NCI-H2029 treated with DMSO at 0.1 percent for 48 hours (cell line): ENCODE measurements around the gene RRAGA.
A peak's percentile ranks its signal among the peaks of the same experiment; 100 is the strongest.
"Not testable (repeated sequence)": the region's sequence is repeated elsewhere in the genome, so short reads cannot be mapped to it uniquely, and the experiment has no call there.

Experiments
- DNase-seq: peaks from one replicate; lab custom pipeline; 2025; lab: John Stamatoyannopoulos, UW

Gene RRAGA

GRCh38 chr9:19048966-19049916 is at the start of gene RRAGA:
Gene RRAGA, plus strand, starts transcription at chr9:19049427. Its CDS starts 233 bp downstream, at chr9:19049660.
- peak; percentile 78 for DNase-seq

GRCh38 chr9:19000133-19000532 is 49.1 kb upstream of the RRAGA start:
- no peak for DNase-seq

- DNase-seq = no peak
Measured at GRCh38 chr9:19009391-19009965, 39.7 kb upstream of the RRAGA start.

GRCh38 chr9:19018201-19018600 is 31.0 kb upstream of the RRAGA start:
- no peak for DNase-seq

- DNase-seq = no peak
Measured at GRCh38 chr9:19020886-19021455, 28.3 kb upstream of the RRAGA start.

GRCh38 chr9:19021649-19022048 is 27.6 kb upstream of the RRAGA start:
- DNase-seq = not testable (repeated sequence)

GRCh38 chr9:19022206-19022605 is 27.0 kb upstream of the RRAGA start:
- DNase-seq = no peak

GRCh38 chr9:19023078-19023477 is 26.1 kb upstream of the RRAGA start:
- no peak for DNase-seq

GRCh38 chr9:19026375-19026774 is 22.9 kb upstream of the RRAGA start:
- DNase-seq = no peak

- no peak for DNase-seq
Measured at GRCh38 chr9:19027825-19028224, 21.4 kb upstream of the RRAGA start.

- DNase-seq = peak; percentile 15
Measured at GRCh38 chr9:19028835-19029451, 20.3 kb upstream of the RRAGA start.

GRCh38 chr9:19030899-19031298 is 18.3 kb upstream of the RRAGA start:
- DNase-seq = no peak

GRCh38 chr9:19032406-19032805 is 16.8 kb upstream of the RRAGA start:
- no peak for DNase-seq

GRCh38 chr9:19033015-19033414 is 16.2 kb upstream of the RRAGA start, which contains the start of gene SAXO1:
Gene SAXO1, minus strand, starts transcription at chr9:19033209. Its CDS starts 301 bp downstream, at chr9:19032908.
- no peak for DNase-seq

- DNase-seq = no peak
Measured at GRCh38 chr9:19036611-19037010, 12.6 kb upstream of the RRAGA start.

GRCh38 chr9:19049917-19050636 is 850 bp downstream of the RRAGA start:
- DNase-seq = no peak

- DNase-seq = no peak
Measured at GRCh38 chr9:19050637-19051591, 1.7 kb downstream of the RRAGA start.

- no peak for DNase-seq
Measured at GRCh38 chr9:19057033-19057432, 7.8 kb downstream of the RRAGA start.

GRCh38 chr9:19074229-19074628 is 25.0 kb downstream of the RRAGA start:
- DNase-seq = no peak

- no peak for DNase-seq
Measured at GRCh38 chr9:19074836-19075235, 25.6 kb downstream of the RRAGA start.

- DNase-seq = no peak
Measured at GRCh38 chr9:19085295-19085694, 36.1 kb downstream of the RRAGA start.
